Osteocyte (in vitro differentiated cells): ENCODE measurements around the gene WDR5B. TPM values are rescaled to one million over a fixed set of nuclear protein-coding genes. Genes with fewer than 3 reads are reported as not detected.

Source experiments
- DNase-seq: peaks from one replicate; pipeline ENCODE4 v3.0.0; 2021; ENCODE audit warnings: mixed read lengths; ENCODE audit not compliant: unreplicated experiment; ENCODE audit errors: extremely low spot score
- H3K27ac Mint-ChIP-seq: one replicate; pipeline ENCODE4 v1.8.0; 2021; ENCODE audit warnings: mild to moderate bottlenecking, mixed read lengths; ENCODE audit not compliant: unreplicated experiment
- H3K27me3 Mint-ChIP-seq: one replicate; pipeline ENCODE4 v1.8.0; 2021; ENCODE audit warnings: mixed read lengths; ENCODE audit not compliant: unreplicated experiment
- H3K36me3 Mint-ChIP-seq: one replicate; pipeline ENCODE4 v1.8.0; 2021; ENCODE audit warnings: mixed read lengths; ENCODE audit not compliant: unreplicated experiment
- H3K4me1 Mint-ChIP-seq: one replicate; pipeline ENCODE4 v1.8.0; 2021; ENCODE audit warnings: mixed read lengths; ENCODE audit not compliant: unreplicated experiment
- H3K4me3 Mint-ChIP-seq: one replicate; pipeline ENCODE4 v1.8.0; 2021; ENCODE audit warnings: mild to moderate bottlenecking, moderate library complexity, mixed read lengths; ENCODE audit not compliant: unreplicated experiment
- H3K9me3 Mint-ChIP-seq: one replicate; pipeline ENCODE4 v1.8.0; 2021; ENCODE audit warnings: mixed read lengths; ENCODE audit not compliant: unreplicated experiment
- CTCF ChIP-seq: fragments of 200-600 bp; sonication (generic); IDR thresholded peaks from 2 replicates; pipeline ENCODE4 v1.5.0; 2021; ENCODE audit warnings: antibody characterized with exemption, mild to moderate bottlenecking, moderate library complexity
- total RNA-seq: library from RNA; stranded (reverse); gene quantifications from 2 replicates; pipeline ENCODE4 v1.2.1, GENCODE V29; 2021

WDR5B gene
- total RNA-seq, 1 donor from 2014 or later = 6.5 TPM

GRCh38 chr3:122403489-122403888, 12.4 kb downstream of the WDR5B start:
- TF ChIP-seq CTCF = no peak
- no peak overlapping the region for H3K4me3 Mint-ChIP-seq
- no peaks in the 10 kb centered on the region for H3K4me1 Mint-ChIP-seq
- no peaks in the 10 kb centered on the region for H3K9me3 Mint-ChIP-seq
- no peaks in the 10 kb centered on the region for H3K27me3 Mint-ChIP-seq
- H3K36me3 Mint-ChIP-seq = peaks cover 22% of the 10 kb centered on the region
- H3K27ac Mint-ChIP-seq = no peak overlapping the region
- DNase-seq = no peak

GRCh38 chr3:122398920-122399319, 16.9 kb downstream of the WDR5B start:
- Mint-ChIP-seq H3K27ac (no peak overlapping the region), H3K4me3 (no peak overlapping the region), H3K9me3 (no peaks in the 10 kb centered on the region), H3K4me1 (peaks cover 1% of the 10 kb centered on the region), H3K27me3 (no peaks in the 10 kb centered on the region), H3K36me3 (peaks cover 18% of the 10 kb centered on the region)
- no peak for TF ChIP-seq CTCF
- no peak for DNase-seq

GRCh38 chr3:122397201-122397600, 18.7 kb downstream of the WDR5B start:
- peaks cover 1% of the 10 kb centered on the region for H3K4me1 Mint-ChIP-seq
- H3K27me3 Mint-ChIP-seq = no peaks in the 10 kb centered on the region

GRCh38 chr3:122396511-122396910, 19.4 kb downstream of the WDR5B start:
- no peak for TF ChIP-seq CTCF
- DNase-seq = no peak
- H3K4me3 Mint-ChIP-seq = no peak overlapping the region
- no peak overlapping the region for H3K27ac Mint-ChIP-seq
- no peaks in the 10 kb centered on the region for H3K9me3 Mint-ChIP-seq
- H3K36me3 Mint-ChIP-seq = peaks cover 12% of the 10 kb centered on the region
- no peaks in the 10 kb centered on the region for H3K27me3 Mint-ChIP-seq
- peaks cover 1% of the 10 kb centered on the region for H3K4me1 Mint-ChIP-seq

More at GRCh38 chr3:122397201-122397600, 18.7 kb downstream of the WDR5B start:
- DNase-seq = no peak
- no peak for TF ChIP-seq CTCF
- H3K27ac Mint-ChIP-seq = no peak overlapping the region
- no peaks in the 10 kb centered on the region for H3K9me3 Mint-ChIP-seq
- no peak overlapping the region for H3K4me3 Mint-ChIP-seq
- peaks cover 12% of the 10 kb centered on the region for H3K36me3 Mint-ChIP-seq

- peaks cover 4% of the 10 kb centered on the region for H3K4me1 Mint-ChIP-seq
- DNase-seq = no peak
- no peak overlapping the region for H3K27ac Mint-ChIP-seq
- no peaks in the 10 kb centered on the region for H3K9me3 Mint-ChIP-seq
- H3K27me3 Mint-ChIP-seq = no peaks in the 10 kb centered on the region
- peaks cover 12% of the 10 kb centered on the region for H3K36me3 Mint-ChIP-seq
- H3K4me3 Mint-ChIP-seq = no peak overlapping the region
- no peak for TF ChIP-seq CTCF
Measured at GRCh38 chr3:122395582-122395981, 20.3 kb downstream of the WDR5B start.
